Metanephros (tissue), 2 donors: Measurements from ENCODE around the gene KRTAP13-1. TPM values are rescaled to one million over a fixed set of nuclear protein-coding genes. Genes with fewer than 3 reads are reported as not detected.

ENCODE experiments used
- small RNA-seq: library from RNA; depleted of rRNA; stranded (forward); fragments of <200 nt; gene quantifications from one replicate; pipeline ENCODE3, GENCODE V24; 2014; ENCODE audit warnings: low replicate concordance
- total RNA-seq: library from RNA; depleted of rRNA; stranded (reverse); fragments of >200 nt; gene quantifications from one replicate; pipeline ENCODE4 v1.2.3, GENCODE V29; 2014

Gene KRTAP13-1, protein sequence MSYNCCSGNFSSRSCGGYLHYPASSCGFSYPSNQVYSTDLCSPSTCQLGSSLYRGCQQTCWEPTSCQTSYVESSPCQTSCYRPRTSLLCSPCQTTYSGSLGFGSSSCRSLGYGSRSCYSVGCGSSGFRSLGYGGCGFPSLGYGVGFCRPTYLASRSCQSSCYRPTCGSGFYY
- not detected for total RNA-seq

DNA sequence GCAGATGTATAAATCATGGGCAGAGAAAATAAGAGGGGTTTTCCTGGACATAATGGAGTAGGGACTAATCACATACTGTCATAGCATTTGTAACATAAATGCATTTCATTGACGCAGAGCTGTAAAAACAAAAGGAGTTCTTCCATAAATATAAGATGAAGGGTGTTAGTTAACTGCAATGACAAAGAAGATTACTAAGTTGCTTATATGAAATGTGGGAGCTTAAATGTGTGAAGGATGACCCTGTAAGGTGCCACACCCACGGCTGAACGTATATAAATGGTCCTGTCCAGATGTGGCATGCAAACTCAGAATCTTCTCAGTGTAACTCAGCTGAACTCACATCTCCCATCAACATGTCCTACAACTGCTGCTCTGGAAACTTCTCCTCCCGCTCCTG, at the start of gene KRTAP13-1:
KRTAP13-1 (plus strand) TSS at position 301 of the 400 bp plus-strand sequence; CDS start at position 357, 56 bp downstream.

DNA sequence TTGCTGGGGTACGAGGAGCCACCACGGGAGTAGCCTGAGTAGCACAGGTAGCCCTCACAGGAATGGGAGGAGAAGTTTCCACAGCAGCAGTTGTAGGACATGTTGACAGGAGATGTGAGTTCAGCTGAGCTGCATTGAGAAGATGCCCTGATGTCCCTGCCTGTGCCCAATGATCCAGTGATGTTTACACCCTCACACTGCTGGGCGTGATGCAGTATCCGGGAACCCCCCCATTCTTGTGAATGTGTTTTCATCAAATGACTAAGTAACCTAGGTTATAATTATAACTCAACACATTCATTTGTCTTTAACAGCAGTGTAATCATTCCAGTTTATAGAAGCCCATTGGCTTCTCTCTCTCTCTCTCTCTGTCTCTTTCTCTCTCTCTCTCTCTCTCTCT, 47.3 kb upstream of the KRTAP13-1 start, which contains the start of gene KRTAP23-1:
KRTAP23-1 (minus strand) TSS at position 101 of the 400 bp plus-strand sequence; CDS start at position 101, 0 bp downstream.

DNA sequence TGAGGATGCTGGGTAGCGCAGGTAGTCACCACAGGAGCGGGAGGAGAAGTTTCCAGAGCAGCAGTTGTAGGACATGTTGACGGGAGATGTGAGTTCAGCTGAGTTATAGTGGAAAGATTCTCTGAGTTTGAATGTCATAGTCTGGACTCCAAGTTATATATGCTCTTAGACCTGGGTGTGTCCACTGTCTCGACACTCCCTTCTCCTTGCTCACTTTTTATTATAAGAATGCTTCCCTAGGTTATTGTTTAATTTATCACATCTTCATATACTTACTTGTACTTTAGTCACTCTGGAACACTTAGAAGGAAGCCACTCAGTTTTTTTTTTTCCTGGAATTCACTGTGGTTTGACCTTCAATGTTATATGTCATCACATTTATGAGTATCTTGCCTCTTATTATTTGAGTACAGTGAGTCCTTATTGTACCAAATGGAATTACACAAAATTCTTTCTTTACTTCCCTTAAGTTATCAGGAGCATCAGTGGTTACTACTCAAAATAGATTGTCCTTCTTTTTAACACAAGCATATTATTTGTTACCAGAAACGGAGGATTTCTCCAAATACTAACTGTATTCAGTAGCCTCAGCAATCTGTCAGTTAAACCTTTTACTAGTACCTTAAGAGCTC, 23.6 kb upstream of the KRTAP13-1 start, which contains the start of gene KRTAP13-2:
KRTAP13-2 (minus strand) TSS at position 133 of the 632 bp plus-strand sequence; CDS start at position 75, 58 bp downstream.

DNA sequence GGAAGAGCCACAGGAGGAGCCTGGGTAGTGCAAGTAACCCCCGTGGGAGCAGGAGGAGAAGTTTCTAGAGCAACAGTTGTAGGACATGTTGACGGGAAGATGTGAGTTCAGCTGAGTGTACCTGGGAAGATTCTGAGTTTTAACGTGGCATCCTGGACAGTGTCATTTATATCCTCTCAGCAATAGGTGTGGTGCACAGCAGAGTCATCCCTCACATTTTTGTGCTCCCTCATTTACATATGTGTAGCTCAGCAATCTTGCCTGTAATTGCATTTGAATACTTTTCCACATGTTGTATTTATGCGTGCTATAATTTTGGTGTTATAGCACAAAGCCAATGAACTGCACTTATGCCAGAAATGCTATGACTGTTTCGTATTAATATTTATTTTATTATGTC, 30.0 kb downstream of the KRTAP13-1 start, which contains the start of gene KRTAP13-3:
KRTAP13-3 (minus strand) TSS at position 101 of the 400 bp plus-strand sequence; CDS start at position 87, 14 bp downstream.

DNA sequence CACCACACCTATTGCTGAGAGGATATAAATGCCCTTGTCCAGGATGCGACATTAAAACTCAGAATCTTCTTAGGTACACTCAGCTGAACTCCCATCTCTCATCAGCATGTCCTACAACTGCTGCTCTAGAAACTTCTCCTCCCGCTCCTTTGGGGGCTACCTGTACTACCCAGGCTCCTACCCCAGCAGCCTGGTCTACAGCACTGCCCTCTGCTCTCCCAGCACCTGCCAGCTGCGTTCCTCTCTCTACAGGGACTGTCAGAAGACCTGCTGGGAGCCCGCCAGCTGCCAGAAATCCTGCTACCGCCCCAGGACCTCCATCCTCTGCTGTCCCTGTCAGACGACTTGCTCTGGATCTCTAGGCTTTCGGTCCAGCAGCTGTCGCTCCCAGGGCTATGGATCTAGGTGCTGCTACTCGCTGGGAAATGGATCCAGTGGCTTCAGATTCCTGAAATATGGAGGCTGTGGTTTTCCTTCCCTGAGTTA, 34.4 kb downstream of the KRTAP13-1 start, which contains the start of gene KRTAP13-4:
KRTAP13-4 (plus strand) TSS at position 51 of the 486 bp plus-strand sequence; CDS start at position 107, 56 bp downstream.

DNA sequence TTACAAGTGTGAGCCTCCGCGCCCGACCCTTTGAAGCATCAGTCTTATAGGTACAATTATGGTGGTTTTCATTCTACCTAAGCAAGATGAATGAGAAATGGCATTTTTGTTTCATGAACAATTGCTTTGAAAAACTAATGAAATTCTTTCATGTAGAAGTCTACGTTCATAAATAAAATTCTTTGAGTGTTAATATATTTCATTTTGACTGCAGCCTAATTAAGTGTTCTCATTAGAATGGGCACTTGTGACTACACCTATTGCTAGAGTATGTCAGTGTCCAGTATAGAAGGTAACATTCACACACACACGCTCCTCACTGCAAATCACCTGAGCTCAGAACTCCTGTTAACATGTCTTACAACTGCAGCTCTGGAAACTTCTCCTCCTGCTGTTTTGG, 44.1 kb downstream of the KRTAP13-1 start, which contains the start of gene KRTAP15-1:
KRTAP15-1 (plus strand) TSS at position 301 of the 400 bp plus-strand sequence; CDS start at position 354, 53 bp downstream.

Small RNA genes within 50 kb of the gene (small RNA-seq; reads per million reads assigned to genes)
- not detected for gene KRTAP23-1
- gene MIR4327 = not detected

Other genes with a start within 250 kb of the KRTAP13-1 start
- gene CLDN17, start 229.2 kb upstream of the KRTAP13-1 start, total RNA-seq = not detected
- 60.0 TPM for gene CLDN8, start 179.9 kb upstream of the KRTAP13-1 start, total RNA-seq
- gene KRTAP24-1, start 113.1 kb upstream of the KRTAP13-1 start, total RNA-seq = not detected
- gene KRTAP25-1, start 106.5 kb upstream of the KRTAP13-1 start, total RNA-seq = not detected
- not detected for gene KRTAP26-1, start 75.7 kb upstream of the KRTAP13-1 start, total RNA-seq
- gene KRTAP27-1, start 58.3 kb upstream of the KRTAP13-1 start, total RNA-seq = not detected
- gene KRTAP23-1, start 47.4 kb upstream of the KRTAP13-1 start, total RNA-seq = not detected
- gene KRTAP13-2, start 23.8 kb upstream of the KRTAP13-1 start, total RNA-seq = not detected
- not detected for gene KRTAP13-3, start 29.9 kb downstream of the KRTAP13-1 start, total RNA-seq
- not detected for gene KRTAP13-4, start 34.2 kb downstream of the KRTAP13-1 start, total RNA-seq
- gene KRTAP15-1, start 44.2 kb downstream of the KRTAP13-1 start, total RNA-seq = not detected
- not detected for gene KRTAP19-1, start 84.3 kb downstream of the KRTAP13-1 start, total RNA-seq
- not detected for gene KRTAP19-2, start 91.4 kb downstream of the KRTAP13-1 start, total RNA-seq
- gene KRTAP19-3, start 96.0 kb downstream of the KRTAP13-1 start, total RNA-seq = not detected
- gene KRTAP19-4, start 101.1 kb downstream of the KRTAP13-1 start, total RNA-seq = not detected
- not detected for gene KRTAP19-5, start 106.1 kb downstream of the KRTAP13-1 start, total RNA-seq
- not detected for gene KRTAP19-6, start 145.8 kb downstream of the KRTAP13-1 start, total RNA-seq
- not detected for gene KRTAP19-7, start 165.3 kb downstream of the KRTAP13-1 start, total RNA-seq
- gene KRTAP22-2, start 194.4 kb downstream of the KRTAP13-1 start, total RNA-seq = not detected
- gene KRTAP6-3, start 196.4 kb downstream of the KRTAP13-1 start, total RNA-seq = not detected
- not detected for gene KRTAP6-2, start 202.9 kb downstream of the KRTAP13-1 start, total RNA-seq
- not detected for gene KRTAP22-1, start 205.1 kb downstream of the KRTAP13-1 start, total RNA-seq
- not detected for gene KRTAP6-1, start 217.9 kb downstream of the KRTAP13-1 start, total RNA-seq
- not detected for gene KRTAP20-1, start 220.4 kb downstream of the KRTAP13-1 start, total RNA-seq
- gene KRTAP20-4, start 224.6 kb downstream of the KRTAP13-1 start, total RNA-seq = not detected
- gene KRTAP20-2, start 239.2 kb downstream of the KRTAP13-1 start, total RNA-seq = not detected
- not detected for gene KRTAP20-3, start 246.8 kb downstream of the KRTAP13-1 start, total RNA-seq